ENCODE results near the gene ACACA.
"Not testable (repeated sequence)": the region's sequence is repeated elsewhere in the genome, so short reads cannot be mapped to it uniquely, and the experiment has no call there.

The ACACA gene

GRCh38 chr17:37359682-37360188 lies 46.9 kb downstream of the ACACA start:
- peak overlapping the region; percentile 45 for H3K4me3 ChIP-seq (ENCODE audit: low read length)
- no peak for DNase-seq (ENCODE audit: low read depth)
- TF ChIP-seq, protein P1, sequence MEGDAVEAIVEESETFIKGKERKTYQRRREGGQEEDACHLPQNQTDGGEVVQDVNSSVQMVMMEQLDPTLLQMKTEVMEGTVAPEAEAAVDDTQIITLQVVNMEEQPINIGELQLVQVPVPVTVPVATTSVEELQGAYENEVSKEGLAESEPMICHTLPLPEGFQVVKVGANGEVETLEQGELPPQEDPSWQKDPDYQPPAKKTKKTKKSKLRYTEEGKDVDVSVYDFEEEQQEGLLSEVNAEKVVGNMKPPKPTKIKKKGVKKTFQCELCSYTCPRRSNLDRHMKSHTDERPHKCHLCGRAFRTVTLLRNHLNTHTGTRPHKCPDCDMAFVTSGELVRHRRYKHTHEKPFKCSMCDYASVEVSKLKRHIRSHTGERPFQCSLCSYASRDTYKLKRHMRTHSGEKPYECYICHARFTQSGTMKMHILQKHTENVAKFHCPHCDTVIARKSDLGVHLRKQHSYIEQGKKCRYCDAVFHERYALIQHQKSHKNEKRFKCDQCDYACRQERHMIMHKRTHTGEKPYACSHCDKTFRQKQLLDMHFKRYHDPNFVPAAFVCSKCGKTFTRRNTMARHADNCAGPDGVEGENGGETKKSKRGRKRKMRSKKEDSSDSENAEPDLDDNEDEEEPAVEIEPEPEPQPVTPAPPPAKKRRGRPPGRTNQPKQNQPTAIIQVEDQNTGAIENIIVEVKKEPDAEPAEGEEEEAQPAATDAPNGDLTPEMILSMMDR (conservative IDR thresholded peaks at IDR 0.05; ENCODE audit: low read depth, low read length), result no peak

- peak; percentile 80 for DNase-seq (ENCODE audit: low read depth)
- TF ChIP-seq, protein P1 (conservative IDR thresholded peaks at IDR 0.05; ENCODE audit: low read depth, low read length), result peak; percentile 3
- peak overlapping the region; percentile 83 for H3K4me3 ChIP-seq (ENCODE audit: low read length)
These were observed 47.6 kb downstream of the ACACA start for GRCh38 chr17:37358830-37359681.

GRCh38 chr17:37358098-37358829 lies 48.4 kb downstream of the ACACA start:
- no peak for DNase-seq (ENCODE audit: low read depth)
- H3K4me3 ChIP-seq (ENCODE audit: low read length), result peak overlapping the region; percentile 83
- TF ChIP-seq, protein P1 (conservative IDR thresholded peaks at IDR 0.05; ENCODE audit: low read depth, low read length), result no peak

DNA sequence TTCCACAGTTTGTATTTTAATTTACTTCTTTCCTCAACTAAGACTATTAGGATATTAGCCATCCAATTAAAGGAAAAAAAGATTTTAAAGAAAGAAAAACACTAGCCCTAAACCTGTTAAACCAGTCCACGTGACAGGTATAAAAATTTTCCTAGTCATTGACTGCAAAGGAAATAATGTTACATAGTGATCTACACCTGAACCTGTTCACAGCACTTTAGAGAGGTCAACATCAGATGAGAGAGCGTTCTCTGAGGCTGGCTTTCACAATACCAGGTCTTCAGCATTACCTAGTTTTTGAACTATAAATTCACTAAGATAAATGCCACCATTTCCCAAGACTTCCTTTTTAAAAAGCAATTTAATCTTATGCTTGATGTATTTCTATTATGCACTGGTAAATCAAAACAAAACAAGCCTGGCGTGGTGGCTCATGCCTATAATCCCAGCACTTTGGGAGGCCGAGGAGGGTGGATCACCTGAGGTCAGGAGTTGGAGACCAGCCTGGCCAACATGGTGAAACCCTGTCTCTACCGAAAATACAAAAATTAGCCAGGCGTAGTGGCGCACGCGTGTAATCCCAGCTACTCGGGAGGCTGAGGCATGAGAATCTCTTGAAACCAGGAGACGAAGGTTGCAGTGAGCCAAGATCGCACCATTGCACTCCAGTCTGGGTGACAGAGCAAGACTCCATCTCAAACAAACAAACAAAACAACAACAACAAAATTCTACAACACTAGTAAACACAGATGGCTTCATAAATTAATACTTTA lies 49.7 kb downstream of the ACACA start:
- H3K4me3 ChIP-seq (ENCODE audit: low read length), result peak overlapping the region; percentile 83
- not testable (repeated sequence) for DNase-seq (ENCODE audit: low read depth)

DNA sequence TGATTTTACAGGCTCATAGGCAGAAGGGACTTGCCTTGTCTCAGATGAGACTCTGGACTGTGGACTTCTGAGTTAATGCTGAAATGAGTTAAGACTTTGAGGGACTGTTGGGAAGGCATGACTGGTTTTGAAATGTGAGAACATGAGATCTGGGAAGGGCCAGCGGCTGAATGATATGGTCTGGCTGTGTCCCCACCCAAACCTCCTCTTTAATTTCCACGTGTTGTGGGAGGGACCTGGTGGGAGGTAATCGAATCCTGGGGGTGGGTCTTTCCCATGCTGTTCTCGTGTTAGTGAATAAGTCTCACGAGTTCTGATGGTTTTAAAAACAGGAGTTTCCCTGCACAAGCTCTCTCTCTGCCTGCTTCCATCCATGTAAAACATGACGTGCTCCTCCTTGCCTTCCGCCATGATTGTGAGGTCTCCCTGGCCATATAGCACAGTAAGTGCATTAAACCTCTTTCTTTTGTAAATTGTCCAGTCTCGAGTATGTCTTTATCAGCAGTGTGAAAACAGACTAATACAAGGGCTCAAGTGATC lies 59.7 kb downstream of the ACACA start:
- DNase-seq (ENCODE audit: low read depth), result not testable (repeated sequence)

DNA sequence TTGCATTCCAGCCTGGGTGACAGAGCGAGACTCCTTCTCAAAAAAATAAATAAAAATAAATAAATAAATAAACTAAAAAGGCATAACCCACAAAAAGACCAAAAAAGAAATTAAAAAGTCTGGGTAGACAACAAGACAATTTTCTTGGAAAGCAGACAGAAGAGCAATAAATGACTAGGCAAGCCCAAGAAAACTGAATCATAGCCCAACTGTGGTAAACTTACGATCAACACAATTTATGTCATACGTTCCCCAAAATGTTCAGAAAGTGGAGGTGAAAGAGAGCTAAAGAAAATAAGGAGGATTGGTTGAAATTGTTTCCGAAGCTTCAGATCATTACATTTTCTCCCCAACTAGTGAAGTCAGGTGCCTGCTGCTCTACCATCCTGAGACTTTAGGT lies 62.1 kb downstream of the ACACA start:
- DNase-seq (ENCODE audit: low read depth), result no peak
- TF ChIP-seq, protein P1 (conservative IDR thresholded peaks at IDR 0.05; ENCODE audit: low read depth, low read length), result no peak
- no peak overlapping the region for H3K4me3 ChIP-seq (ENCODE audit: low read length)

More for the DNA sequence above, 59.7 kb downstream of the ACACA start:
- not testable (repeated sequence) for H3K4me3 ChIP-seq (ENCODE audit: low read length)

- H3K4me3 ChIP-seq (ENCODE audit: low read length), result no peak overlapping the region
- DNase-seq (ENCODE audit: low read depth), result no peak
- TF ChIP-seq, protein P1 (conservative IDR thresholded peaks at IDR 0.05; ENCODE audit: low read depth, low read length), result no peak
These were observed 64.0 kb downstream of the ACACA start for GRCh38 chr17:37342589-37342988.

Measured in retinal pigment epithelial cell (primary cell).